GM21723 (cell line): ENCODE data around the gene DPPA2.
"Not testable (repeated sequence)": the region's sequence is repeated elsewhere in the genome, so short reads cannot be mapped to it uniquely, and the experiment has no call there.

ENCODE experiments used
- ATAC-seq: cut with Tn5 transposase; IDR thresholded peaks from one replicate; pipeline ENCODE4 v1.9.1; 2021; ENCODE audit warnings: mild to moderate bottlenecking, moderate library complexity; ENCODE audit not compliant: unreplicated experiment

DPPA2 gene

GRCh38 chr3:109316162-109316730 lies at the start of gene DPPA2:
Gene DPPA2, minus strand, starts transcription at chr3:109316517. Its CDS starts 1,975 bp downstream, at chr3:109314542.
- ATAC-seq = no peak

- ATAC-seq = no peak
Observed at GRCh38 chr3:109364088-109364487, 47.8 kb upstream of the DPPA2 start.

- ATAC-seq = no peak
Observed at GRCh38 chr3:109363634-109364033, 47.3 kb upstream of the DPPA2 start.

- ATAC-seq = no peak
Observed at GRCh38 chr3:109362823-109363222, 46.5 kb upstream of the DPPA2 start.

- not testable (repeated sequence) for ATAC-seq
Observed at GRCh38 chr3:109358809-109359208, 42.5 kb upstream of the DPPA2 start.

- ATAC-seq = no peak
Observed at GRCh38 chr3:109356442-109357155, 40.3 kb upstream of the DPPA2 start.

GRCh38 chr3:109355625-109356441 lies 39.5 kb upstream of the DPPA2 start:
- ATAC-seq = no peak

GRCh38 chr3:109353057-109353456 lies 36.7 kb upstream of the DPPA2 start:
- no peak for ATAC-seq

- ATAC-seq = no peak
Observed at GRCh38 chr3:109351231-109351630, 34.9 kb upstream of the DPPA2 start.

- no peak for ATAC-seq
Observed at GRCh38 chr3:109346770-109347295, 30.5 kb upstream of the DPPA2 start.

- no peak for ATAC-seq
Observed at GRCh38 chr3:109346099-109346498, 29.8 kb upstream of the DPPA2 start.

- no peak for ATAC-seq
Observed at GRCh38 chr3:109339714-109340648, 23.7 kb upstream of the DPPA2 start.

GRCh38 chr3:109339197-109339596 lies 22.9 kb upstream of the DPPA2 start:
- no peak for ATAC-seq

- no peak for ATAC-seq
Observed at GRCh38 chr3:109338322-109338721, 22.0 kb upstream of the DPPA2 start.

- ATAC-seq = no peak
Observed at GRCh38 chr3:109337393-109337792, 21.1 kb upstream of the DPPA2 start, which contains the start of gene DPPA4. Gene DPPA4, minus strand, starts transcription at chr3:109337546. Its CDS starts 29 bp downstream, at chr3:109337517.

- no peak for ATAC-seq
Observed at GRCh38 chr3:109336291-109336861, 20.1 kb upstream of the DPPA2 start.

GRCh38 chr3:109334572-109334971 lies 18.3 kb upstream of the DPPA2 start:
- no peak for ATAC-seq

GRCh38 chr3:109331692-109332091 lies 15.4 kb upstream of the DPPA2 start:
- no peak for ATAC-seq

- ATAC-seq = no peak
Observed at GRCh38 chr3:109330405-109330804, 14.1 kb upstream of the DPPA2 start.

GRCh38 chr3:109328202-109328601 lies 11.9 kb upstream of the DPPA2 start:
- no peak for ATAC-seq
